HG03571 (cell line): ENCODE results near the gene MAPK13.
"Not testable (repeated sequence)": the region's sequence is repeated elsewhere in the genome, so short reads cannot be mapped to it uniquely, and the experiment has no call there.

Source experiments
- ATAC-seq: cut with Tn5 transposase; IDR thresholded peaks from one replicate; pipeline ENCODE4 v1.9.1; 2021; ENCODE audit not compliant: unreplicated experiment

MAPK13 gene

DNA sequence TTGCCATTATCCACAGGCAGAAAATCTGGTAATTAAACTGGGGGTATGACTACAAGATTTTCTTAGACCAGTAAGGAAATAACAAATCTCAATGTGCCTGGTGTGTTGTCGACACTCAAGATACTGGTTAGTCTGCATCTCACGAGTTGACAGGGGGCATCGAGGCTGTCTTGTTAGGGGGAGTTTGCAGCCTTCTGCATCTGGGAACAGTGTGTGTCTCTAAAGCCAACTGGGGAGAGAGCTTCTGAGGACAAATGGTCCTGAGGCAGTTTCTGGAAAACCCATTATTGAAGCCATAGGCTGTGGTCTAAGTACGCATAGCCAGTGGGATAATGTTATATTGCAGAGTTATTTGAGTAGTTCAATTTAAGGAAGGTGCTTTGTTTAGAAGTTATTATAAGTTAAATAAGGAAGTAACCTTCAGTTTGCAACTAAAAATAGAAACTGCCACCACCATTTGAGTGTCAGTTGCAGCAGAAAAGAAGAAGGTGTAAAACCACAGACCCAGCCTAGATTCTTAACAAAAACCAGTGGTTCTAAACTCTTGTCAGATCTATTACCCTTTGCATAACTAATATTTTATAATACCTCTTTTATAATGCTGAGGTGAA is 15.4 kb upstream of the MAPK13 start:
- no peak for ATAC-seq

- no peak for ATAC-seq
Observed at GRCh38 chr6:36115412-36115811, 14.9 kb upstream of the MAPK13 start.

DNA sequence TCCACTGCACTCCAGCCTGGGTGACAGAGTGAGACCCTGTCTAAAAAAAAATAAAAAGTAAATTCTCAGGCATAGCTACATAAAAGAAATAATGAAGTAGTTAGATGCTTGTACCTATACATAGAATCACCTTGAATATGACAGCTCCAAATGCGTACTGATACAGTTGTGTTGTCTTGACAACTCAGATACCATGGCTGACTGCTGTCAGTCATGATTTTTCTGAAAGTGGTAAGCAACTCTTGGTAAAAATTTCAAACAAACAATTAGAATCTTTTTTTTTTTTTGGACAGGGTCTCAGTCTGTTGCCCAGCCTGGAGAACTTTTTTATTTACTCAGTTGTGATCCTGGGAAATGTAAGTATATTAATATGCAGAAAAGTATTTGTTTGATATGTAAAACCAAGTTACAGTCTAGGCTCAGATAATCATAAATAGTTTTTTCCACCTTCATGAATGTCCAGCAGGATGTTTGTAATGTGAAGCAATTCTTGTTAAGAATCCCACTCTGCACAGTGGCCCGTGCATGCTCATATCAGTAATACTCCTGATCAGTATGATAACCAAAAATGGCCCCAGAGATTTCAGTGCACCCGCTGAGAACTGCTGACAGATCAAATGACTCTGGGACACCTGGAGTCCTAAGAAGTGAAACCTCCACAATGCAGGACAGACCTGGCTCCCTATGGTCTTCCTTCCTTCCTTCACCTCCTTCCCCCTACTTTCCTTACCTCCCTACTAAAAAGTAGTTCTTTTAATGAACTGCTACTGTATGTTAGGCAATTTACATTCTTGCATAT is 14.0 kb upstream of the MAPK13 start:
- ATAC-seq = no peak

GRCh38 chr6:36116943-36117342 is 13.4 kb upstream of the MAPK13 start:
- no peak for ATAC-seq

DNA sequence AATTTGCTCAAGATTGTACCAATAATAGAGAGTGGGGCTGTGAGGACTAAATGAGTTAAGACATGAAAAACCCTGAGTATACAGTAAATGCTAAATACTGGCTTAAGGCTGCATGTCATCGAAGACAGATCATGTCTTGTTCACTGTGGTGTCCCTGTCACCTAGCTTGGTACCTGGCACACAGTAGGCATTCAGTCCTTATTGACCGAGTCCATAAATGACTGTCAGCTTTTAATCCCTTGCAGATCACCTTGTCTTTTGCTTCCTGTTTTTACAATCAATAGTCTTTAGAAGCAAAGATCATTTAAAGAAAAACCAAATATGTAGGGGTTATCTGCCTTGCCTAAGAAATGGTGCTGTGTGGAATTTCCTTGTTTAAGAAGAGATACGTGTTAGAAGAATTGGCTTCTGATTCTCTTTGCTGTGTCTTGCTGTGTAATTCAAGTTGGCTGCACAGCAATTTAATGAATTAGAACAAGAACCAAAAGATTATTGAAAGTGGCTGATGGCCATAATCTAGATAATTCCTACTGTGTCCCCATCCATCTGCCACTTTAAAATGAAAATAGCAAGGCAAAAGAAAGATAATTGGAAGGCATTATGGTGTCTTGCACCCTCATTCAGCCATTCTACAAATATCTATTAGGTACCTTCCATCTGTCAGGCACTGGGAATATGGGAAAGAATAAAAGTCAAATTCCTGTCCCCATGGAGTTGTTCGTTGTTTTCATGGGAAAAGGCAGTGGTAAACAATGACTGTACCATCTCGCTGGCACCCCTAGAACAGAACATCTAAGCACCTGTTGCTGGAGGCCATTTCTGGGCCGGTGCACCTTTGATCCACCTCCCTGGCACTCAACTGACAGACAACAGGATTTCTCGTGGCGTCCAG is 12.4 kb upstream of the MAPK13 start:
- no peak for ATAC-seq

- ATAC-seq = no peak
Observed at GRCh38 chr6:36118550-36119107, 11.7 kb upstream of the MAPK13 start.

DNA sequence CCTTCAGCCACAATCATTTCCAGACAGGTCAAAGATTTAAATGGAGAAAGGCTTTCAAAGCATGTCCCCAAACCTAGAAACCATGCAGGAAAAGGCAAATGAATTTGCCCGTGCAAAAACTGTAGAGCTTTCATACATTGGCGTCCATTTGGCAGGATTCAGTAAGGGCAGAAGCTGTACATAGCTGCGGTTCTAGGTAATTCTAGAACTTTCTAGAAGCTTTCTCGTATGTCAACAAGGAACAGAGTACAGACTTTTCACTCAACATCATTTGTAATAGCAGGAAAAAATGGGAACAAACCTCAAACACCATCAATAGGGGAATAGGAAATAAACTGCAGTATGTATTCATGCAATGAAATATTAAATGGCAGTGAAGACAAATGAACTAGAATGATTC is 11.1 kb upstream of the MAPK13 start:
- no peak for ATAC-seq

GRCh38 chr6:36120018-36120417 is 10.3 kb upstream of the MAPK13 start:
- no peak for ATAC-seq

DNA sequence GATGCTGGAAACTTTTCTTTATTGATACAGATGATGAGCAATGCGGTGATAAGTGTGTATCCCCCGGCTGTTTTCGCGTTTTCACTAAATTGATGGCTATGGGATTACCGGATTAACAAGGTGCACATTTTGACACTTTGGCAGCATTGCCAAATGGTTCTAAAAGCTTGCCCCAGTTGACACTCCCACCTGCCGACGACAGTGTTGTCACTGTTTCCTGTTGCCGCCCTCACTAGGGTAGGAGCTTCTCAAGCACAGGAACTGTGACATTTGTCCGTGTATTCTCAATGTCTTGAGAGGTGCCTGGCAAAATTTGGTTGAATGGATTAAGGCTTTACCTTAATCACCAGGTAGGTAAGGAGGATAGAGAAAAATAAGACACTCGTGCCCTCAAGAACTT is 9.8 kb upstream of the MAPK13 start:
- no peak for ATAC-seq

GRCh38 chr6:36120979-36121786 is 9.1 kb upstream of the MAPK13 start:
- peak; percentile 37 for ATAC-seq

DNA sequence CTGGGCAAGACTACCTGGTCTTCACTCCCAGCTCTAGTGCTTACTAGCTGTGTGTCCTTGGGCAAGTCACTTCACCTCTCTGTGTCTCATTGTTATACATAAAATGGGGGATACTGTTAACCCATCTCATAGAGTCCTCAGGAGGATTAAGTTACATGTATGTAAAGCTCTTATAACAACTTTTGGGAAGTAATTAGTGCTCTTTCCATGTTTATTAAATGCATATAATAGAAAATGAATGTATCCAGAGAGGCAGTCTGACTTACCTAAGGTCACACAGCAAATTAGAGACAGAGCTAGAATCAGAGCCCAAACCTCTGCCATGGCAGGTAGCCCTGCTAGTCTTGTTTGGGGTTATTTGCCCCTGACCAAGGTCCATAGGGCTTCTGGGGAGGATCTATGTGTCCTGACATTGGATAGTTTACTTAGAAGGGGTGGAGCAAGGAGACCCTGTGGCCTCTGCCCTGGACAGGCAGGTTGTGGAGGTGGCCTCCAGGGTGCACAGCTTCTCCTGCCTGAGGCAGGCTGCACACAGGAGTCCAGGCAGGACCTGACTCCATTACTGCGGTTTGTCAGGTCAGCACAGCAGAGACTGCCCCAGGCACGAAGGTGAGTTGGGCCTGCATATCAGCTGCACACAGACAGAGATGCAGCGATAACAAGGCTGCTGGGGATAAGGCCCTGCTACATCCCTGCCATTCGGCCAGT is 8.4 kb upstream of the MAPK13 start:
- no peak for ATAC-seq

DNA sequence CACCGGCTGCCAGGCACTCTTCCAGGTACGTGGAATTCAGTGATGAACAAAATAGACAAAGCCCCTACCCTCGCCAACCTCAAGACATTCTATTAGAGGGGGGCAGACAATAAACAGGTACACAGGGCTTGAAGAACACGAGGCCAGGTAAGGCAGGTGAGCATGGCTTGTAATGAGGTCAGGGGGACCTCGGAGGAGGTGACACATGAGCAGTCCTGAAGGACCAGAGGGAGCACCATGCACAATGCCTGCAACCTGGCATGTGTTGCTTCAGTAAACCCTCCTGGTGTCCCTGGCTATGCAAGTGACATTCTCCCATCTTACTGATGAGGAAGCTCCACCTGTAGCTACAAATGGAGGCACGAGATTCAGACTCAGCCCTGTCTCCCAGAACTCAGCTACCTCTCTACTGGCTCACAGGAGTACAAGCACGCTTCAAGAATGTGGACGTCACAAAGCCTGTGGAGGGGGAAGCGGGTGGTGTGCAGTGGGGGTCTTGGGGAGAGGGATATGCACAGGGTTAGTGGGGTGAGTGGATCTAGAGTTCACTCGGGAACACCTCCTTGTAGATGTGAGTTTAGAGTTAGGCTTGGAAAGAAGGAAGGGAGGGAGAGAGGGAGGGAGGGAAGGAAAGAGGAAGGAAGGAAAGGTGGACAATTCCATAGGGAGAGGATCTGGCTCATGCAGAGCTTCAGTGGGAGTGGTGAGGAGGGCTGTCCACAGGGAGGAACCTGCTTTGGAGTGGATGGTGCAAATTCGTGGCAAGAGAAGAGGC is 7.6 kb upstream of the MAPK13 start:
- no peak for ATAC-seq

DNA sequence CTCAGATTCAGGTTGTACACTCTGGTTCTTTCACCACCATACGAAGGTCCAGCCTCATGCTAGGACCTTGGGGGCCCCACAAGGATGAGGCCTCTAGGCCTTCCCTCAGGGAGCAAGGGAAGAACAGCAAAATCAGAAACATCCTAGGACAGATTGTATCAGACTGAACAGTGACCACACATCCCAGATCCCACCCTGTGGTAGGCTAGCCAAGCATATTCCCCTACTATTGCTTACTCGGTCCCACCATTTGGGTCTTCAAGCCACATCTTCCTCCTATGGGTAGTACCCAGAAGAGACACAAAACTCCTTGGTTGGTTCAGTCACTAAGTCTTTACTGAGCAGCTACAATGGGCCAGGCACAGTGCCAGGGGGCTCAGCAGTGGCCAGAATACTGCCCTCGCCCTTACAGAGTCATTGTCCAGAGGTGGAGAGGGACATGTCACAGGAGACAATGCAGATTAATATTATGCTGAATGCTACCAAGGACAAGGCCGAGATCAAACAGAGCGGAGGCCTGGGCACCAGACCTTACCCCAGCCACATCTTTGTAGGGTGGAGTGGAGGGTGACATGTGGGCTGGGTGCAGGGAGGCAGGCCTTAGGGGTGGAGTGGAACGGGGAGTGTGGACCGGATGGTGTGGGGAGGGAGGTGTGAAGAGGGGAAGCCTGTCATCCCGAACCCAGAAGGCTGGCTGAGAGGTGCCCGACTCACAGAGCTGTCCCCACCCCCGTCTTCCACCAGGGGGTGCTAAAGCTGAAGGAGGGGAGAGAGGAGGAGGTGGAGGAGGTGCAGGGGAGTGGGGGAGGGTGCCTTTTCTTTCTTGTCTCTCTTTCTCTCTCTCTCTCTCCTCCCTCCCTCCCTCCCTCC is 6.8 kb upstream of the MAPK13 start:
- ATAC-seq = peak; percentile 42

- ATAC-seq = not testable (repeated sequence)
Observed at GRCh38 chr6:36124346-36124745, 6.0 kb upstream of the MAPK13 start.

GRCh38 chr6:36124881-36125280 is 5.4 kb upstream of the MAPK13 start:
- no peak for ATAC-seq

DNA sequence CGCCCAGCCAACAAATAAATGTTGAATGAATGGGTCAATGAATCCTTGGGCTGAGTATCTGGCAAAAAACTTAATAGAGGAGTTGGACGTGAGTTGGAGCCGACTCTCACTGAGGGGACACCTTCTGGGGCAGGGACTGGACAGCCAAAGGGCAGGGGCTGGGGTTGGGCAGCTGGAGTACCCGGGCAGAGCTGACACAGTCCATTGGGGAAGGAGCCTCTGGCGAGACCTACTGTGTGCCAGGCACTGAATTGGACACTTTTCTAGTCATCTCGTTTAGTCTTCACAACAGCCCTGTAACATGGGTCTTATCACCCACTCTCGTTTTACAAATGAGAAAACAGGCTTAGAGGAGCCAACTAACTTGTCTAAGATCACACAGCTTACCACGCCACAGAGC is 4.7 kb upstream of the MAPK13 start:
- no peak for ATAC-seq

- ATAC-seq = no peak
Observed at GRCh38 chr6:36126121-36126520, 4.2 kb upstream of the MAPK13 start.
